ENCODE data around the gene PRICKLE4.
"Not testable (repeated sequence)": the region's sequence is repeated elsewhere in the genome, so short reads cannot be mapped to it uniquely, and the experiment has no call there.

PRICKLE4 gene

DNA sequence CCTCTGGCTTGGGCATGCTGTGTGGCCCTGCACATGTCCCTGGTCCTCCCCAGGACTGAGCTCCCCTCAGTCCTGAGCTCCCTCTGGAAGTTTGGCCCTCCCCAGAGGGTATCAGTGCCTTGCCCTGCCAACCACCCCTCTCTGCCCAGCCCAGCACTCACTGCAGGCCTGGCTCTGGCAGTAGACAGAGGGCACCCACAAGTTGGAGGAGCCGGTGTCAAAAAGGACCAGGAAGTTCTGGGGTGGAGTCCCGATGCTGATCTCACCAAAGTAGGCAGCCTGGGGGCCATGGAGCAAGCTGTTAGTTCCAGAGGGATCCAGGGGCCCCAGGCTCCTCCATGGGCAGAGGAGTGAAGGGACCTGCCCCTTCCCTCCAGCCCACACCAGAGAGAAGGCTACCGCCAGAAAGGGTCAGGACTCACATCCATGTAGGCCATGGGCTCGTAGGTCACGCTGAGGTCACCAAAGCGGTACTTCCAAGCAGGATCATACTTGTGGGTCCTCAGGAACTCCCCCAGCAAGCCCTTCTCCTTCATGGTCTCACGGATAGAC, 36.3 kb upstream of the PRICKLE4 start:
- DNase-seq (ENCODE audit: low read depth in 4 of 4, low spot score in 1 of 4), result no peak

DNA sequence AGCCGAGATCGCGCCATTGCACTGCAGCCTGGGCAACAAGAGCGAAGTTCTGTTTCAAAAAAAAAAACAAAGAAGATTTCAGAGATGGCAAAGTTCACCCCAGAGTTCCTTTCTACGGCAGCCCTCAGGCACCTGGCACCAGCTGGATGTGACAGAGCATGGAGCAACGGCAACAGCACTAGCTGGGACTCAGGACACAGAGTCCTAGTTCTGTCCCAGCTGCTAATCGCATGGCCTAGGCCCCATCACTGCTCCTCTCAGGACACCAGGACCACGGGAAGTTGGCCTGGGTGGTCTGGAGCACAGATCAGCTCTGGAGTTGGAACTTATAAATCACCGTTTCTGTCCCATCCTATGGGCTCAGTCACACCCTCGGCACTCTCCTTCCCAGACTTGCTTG, 34.5 kb upstream of the PRICKLE4 start:
- DNase-seq (ENCODE audit: low read depth in 4 of 4, low spot score in 1 of 4), result no peak

DNA sequence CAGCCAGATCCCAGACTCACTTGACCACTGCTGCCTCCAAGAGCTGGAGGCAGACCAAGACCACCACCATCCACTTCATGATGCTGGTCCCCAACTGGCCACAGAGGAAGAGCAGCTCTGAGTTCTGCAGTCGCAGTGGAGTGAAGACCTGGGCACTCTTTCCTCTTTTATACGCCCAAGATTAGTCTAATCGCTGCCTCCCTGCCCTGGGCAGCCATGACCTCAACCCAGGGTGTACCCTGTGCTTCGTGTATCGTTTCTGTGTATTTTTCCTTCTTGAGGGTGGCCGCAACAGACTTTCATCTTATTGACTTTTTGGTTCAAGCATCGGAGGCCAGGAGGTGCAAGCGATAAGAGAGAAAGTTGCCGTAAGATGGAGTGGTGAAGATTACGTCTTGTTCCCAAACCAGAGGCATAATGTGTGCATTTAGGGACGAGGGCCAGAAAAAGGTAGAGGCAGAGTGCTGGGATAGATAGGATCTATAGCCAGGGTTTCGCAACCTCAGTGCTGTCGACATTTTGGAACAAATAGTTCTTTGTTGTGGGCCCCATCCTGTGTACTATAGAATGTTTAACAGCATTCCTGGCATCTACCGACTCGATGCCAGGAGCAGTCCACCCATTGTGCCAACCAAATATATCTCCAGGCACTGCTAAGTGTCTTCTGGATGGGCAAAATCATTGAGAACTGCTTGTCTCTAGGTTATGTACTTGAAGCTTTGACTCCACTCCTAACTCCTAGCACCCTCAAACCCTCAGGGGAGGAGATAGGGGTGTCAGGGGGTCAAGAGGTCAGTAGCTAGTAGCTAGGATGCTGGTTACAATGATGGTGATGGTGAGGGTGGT, 33.1 kb upstream of the PRICKLE4 start, which contains the start of gene PGC:
Gene PGC (minus strand): TSS at position 142 of the 846 bp plus-strand sequence. CDS start 63 bp downstream, at position 79.
- no peak for DNase-seq (ENCODE audit: low read depth in 4 of 4, low spot score in 1 of 4)

DNA sequence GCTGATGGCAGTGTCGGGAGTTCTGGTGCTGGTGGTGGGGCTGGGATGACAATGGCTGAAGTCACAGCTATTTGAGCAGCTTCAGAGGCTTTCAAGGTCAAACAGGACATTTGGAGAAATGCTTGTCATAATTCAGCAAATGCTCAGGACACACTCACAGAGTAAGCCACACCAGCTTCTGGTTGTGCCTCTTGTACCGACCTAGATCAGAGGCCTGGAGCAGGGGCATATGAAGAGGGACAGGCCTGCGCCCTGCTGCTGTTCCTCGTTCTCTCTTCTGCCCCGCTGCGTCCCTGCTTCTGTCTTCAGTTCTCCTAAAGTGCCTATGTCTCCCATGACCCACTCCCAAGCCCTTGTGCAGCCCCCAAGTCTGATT, 32.5 kb upstream of the PRICKLE4 start:
- no peak for DNase-seq (ENCODE audit: low read depth in 4 of 4, low spot score in 1 of 4)

DNA sequence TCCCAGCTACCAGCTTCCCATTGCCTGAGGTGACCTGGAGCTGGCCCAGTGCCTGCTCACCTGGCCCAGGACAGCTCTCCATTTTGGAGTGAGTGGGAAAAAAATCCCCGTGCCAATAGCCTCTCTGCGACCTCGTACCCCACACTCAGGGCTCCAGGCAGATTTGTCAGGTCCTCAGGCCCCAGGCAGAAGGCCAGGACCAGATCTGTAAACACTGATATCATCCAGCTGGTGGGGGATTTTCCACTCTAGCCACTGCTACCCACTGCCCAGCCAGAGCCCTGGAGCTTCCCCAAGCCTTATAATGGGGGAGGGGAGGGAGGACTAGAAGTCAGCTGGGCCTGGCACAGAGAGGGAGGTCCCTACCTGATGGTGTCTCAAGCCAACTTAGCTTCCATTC, 32.0 kb upstream of the PRICKLE4 start:
- no peak for DNase-seq (ENCODE audit: low read depth in 4 of 4, low spot score in 1 of 4)

DNA sequence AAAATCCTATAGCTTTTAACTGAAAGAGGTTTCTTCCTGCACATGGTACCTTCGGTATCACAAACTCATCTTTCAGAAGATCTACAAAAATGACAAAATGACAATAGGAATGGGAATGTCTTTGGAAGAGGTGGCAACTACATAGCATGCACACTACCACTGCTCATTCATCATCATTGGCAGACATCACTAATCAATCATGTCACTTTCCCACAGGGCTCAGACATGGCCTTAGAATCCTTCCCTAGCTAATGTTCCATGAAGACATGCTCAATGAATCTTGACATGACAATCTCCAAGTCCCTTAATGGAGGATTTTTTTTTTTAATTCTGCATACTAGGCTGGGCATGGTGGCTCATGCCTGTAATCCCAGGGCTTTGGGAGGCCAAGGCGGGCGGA, 30.2 kb upstream of the PRICKLE4 start:
- DNase-seq (ENCODE audit: low read depth in 4 of 4, low spot score in 1 of 4), result no peak

DNA sequence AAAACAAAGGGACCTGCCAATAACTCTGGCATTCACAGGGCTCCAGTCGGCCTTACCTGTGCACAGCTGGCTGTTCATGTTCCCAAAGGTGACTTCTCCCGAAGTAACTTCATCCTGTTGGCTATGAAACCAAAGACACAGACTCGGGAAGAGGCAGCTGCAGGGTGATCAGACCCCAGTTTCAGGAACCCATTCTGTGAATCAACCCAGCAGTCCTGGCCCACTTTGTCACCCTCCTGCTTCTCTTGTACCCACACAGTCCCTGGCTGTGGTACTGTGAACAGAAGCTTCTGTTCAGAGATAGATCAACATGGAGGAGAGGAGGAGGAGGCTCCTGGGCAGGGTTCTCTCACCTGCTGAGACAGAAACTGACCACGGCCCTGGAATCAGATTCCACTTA, 24.7 kb upstream of the PRICKLE4 start:
- DNase-seq (ENCODE audit: low read depth in 4 of 4, low spot score in 1 of 4), result no peak

DNA sequence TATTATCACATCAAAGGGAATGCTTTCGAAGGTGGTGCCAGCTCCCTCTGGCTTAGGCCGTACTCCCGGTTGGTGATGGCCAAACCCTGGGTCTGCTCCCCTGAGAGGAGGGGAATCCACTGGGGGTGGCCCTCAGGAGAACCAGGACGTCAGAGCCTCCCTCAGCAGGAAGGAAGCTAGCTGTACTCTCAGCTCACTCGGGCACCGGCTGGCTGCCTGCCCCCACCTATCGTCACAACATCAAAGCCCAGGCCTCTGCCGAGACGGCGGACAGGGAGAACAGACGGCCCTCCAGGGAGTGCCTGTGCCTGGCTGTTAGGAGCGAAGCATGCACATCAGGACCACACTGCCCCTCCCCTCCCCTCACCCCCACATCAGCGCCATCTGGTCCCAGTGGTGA, 24.2 kb upstream of the PRICKLE4 start:
- DNase-seq (ENCODE audit: low read depth in 4 of 4, low spot score in 1 of 4), result no peak

DNA sequence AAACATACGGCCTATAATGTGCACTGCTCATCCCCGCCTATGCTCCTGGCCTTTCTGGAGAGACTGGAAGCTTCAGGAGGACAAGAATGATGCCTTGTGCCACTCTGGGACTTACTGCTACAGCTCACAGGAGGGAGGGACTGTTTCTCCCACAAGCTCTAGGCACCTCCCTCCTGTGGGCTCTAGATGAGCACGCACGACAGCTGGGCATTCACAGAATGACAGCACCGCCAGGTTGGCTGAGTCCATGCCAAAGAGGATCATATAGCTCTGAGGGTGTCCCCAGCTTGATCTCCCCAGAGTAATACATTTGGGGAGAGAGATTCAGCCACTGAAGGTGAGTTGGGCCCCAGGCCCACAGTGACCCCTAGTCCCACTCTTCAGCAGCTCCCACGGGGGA, 23.3 kb upstream of the PRICKLE4 start:
- DNase-seq (ENCODE audit: low read depth in 4 of 4, low spot score in 1 of 4), result no peak

DNA sequence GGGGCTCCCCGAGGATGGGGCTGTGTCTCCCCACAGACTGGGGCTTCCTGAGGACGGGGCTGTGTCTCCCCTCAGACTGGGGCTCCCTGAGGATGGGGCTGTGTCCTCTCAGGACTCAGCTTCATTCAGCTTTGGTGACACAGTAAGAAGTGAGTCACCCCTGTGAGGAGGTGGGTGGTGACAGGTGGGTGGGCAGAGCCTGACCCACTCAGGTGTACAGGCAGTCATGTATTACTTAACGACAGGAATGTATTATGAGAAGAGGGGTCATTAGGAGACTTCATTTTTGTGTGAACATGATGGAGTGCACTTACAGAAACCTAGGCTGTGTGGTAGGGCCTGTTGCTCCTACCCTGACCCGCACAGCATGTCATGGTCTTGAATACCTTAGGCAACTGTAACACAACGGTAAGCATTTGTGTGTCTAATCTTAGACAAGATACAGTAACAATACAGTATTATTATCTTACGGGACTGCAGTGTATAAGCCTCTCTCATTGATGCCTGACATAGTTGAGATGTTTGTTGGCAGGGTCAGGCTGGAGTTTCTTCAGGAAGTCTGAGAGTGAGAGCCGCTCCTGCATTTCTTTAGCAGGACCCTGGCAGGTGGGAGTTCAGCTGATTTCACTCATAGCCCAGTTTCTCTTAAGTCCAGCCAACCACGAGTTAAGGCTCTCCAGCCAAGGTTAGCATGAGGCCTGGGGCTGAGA, 22.5 kb upstream of the PRICKLE4 start:
- DNase-seq (ENCODE audit: low read depth in 4 of 4, low spot score in 1 of 4), result no peak

DNA sequence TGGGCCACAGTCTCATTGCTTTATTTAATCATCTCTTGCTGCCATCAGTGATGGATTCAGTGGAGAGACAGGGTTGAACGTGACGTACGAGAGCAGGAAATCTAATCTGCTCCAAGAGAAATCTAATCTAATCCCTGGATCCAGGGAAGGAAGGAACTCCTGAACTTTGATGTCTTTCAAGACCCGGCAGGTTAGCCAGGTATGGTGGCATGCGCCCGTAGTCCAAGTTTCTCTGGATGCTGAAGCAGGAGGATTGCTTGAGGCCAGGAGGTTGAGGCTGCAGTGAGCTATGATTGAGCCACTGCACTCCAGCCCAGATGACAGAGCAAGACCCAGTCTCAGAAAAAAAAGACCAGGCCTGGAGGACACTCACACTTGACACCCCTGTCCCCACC, 21.9 kb upstream of the PRICKLE4 start:
- no peak for DNase-seq (ENCODE audit: low read depth in 4 of 4, low spot score in 1 of 4)

DNA sequence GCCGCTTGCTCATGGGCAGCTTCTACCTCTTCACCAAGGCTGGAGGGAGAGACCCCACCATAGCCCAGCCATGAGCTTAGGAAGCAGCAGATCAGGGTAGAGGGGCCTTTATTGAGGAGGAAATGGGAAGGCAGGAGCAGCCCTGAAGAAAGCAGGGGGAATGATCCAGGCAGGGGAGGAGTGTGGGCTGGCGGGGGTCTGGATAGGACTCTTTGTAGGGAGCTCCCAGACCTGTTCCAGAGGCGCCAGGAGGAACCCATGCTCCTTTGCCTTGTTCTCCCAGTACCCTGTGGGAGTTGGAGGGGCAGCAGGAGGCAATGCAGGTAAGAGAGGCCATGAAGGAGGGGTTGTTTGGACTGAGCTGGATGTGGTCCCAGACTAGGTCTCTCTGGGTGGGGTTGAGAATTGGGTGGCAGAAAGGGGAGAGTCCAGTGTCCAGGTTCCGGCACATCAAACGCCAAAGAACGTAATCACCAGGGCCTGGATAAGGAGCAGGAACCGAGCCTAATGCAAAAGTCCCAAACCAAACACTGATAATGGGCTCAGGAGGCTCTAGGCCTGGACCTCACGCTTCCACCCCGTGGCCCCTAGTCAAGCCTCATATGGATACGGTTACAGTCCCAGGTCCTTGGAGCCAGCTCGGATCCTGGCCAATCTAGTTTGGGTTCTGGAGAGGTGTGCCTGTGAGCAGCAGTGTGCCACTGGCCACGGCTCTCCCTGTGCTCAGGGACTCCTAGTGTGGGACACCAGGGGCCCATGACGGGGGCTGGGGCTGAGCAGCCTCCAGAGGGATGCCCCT, 21.3 kb upstream of the PRICKLE4 start:
- no peak for DNase-seq (ENCODE audit: low read depth in 4 of 4, low spot score in 1 of 4)

DNA sequence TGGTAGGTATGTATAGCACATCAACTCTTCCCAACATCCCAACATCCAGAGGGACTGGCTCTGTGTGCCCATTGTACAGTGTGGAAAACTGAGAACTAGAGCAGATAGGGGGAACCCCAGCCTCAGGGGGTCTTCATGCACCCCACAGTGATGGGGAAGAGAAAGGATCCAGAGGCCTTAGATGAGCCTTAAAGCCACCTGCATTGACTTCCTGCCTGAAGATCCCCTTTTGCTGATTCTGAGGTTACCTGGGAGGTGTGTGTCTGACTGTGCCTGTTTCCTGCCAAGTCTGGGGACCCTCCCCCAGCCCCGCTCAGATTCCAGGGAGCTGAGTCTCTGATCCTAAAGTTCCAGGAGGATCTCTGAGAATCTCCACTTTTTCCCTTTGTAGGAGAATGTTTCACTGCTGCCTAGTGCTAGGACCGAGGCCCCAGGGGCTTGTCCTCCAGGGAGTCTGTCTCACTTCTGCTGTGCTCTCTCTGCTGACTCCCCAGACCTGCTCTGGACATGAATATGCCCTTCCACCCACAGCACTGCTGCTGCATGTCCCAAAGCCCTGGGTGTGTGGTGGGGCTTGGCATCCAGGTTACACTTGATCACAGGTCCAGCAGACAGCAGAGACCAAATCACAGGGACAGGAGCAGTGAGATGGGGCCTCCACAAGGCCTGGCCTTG, 20.5 kb upstream of the PRICKLE4 start:
- no peak for DNase-seq (ENCODE audit: low read depth in 4 of 4, low spot score in 1 of 4)

DNA sequence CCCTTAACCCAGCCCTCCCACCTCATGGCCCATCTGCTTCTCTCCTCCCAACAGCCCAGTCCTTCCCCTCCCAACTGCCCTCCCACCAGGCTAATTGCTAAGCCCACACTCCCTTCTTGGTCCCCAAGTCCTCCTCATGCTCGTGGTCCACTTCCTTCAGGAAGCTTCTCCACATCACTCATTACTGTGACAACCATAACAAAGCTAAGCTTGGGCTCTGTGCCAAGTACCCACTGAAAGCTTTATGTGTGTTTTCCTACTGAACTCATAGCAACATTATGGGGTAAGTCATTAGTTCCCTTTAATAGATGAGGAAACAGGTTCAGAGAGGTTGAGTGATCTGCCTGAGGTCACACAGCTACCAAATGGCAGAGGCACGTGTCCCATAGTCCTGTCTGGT, 17.1 kb upstream of the PRICKLE4 start:
- no peak for DNase-seq (ENCODE audit: low read depth in 4 of 4, low spot score in 1 of 4)

DNA sequence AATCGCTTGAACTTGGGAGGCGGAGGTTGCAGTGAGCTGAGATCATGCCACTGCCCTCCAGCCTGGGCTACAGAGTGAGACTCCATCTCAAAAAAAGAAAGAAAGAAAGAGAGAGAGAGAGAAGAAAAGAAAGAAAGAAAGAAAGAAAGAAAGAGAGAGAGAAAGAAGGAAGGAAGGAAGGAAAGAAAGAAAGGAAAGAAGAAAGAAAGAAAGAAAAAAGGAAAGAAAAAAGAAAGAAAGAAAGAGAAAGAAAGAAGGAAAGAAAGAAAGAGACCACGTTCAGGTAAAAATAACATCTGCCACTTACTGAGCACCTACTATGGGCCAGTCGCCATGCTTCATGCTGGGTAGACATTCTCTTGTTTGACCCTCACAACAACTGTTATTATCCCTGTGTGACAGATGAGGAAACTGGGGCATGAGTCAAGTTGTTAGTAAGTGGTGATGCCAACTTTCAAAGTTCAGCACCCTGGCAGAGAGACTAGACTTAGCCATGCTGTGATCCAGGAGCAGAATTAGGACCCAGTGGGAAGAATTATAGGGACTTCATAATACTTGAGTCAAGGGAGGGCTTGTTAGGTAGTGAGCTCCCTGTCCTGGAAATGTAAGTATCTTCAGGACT, 14.4 kb upstream of the PRICKLE4 start:
- not testable (repeated sequence) for DNase-seq (ENCODE audit: low read depth in 4 of 4, low spot score in 1 of 4)

DNA sequence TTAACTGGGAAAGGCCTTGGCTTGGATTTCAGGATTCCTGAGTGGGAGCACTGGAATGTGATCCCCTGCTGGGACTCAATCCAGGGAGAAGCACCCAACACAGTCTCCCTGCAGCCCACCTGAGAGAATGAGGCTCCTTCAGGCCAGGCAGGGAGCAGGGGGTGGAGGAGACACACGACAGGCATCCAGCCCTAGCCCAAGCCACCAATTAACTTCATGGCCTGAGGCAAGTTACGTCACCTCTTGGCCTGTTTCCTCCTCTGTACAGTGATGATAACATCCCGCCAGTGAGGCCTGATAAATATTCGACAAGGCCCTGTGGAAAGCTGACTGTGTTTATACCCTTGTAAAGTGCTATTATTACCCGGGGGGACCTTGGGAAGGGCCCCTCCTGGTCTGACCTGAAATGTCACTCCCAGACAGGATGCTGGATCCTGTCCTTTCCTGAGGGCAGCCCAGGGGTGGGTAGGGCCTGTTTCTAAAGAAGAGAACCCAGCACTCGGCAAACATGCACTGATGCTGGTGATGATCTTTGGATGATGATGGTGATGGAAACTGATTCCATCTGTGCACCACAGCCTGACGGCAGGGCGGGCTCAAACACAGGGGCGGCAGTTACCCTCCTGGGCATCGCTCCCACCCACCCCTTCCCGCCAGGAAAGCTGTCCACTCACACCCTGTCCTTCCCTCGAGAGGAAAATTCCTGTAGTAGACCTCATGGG, 13.3 kb upstream of the PRICKLE4 start:
- no peak for DNase-seq (ENCODE audit: low read depth in 4 of 4, low spot score in 1 of 4)

DNA sequence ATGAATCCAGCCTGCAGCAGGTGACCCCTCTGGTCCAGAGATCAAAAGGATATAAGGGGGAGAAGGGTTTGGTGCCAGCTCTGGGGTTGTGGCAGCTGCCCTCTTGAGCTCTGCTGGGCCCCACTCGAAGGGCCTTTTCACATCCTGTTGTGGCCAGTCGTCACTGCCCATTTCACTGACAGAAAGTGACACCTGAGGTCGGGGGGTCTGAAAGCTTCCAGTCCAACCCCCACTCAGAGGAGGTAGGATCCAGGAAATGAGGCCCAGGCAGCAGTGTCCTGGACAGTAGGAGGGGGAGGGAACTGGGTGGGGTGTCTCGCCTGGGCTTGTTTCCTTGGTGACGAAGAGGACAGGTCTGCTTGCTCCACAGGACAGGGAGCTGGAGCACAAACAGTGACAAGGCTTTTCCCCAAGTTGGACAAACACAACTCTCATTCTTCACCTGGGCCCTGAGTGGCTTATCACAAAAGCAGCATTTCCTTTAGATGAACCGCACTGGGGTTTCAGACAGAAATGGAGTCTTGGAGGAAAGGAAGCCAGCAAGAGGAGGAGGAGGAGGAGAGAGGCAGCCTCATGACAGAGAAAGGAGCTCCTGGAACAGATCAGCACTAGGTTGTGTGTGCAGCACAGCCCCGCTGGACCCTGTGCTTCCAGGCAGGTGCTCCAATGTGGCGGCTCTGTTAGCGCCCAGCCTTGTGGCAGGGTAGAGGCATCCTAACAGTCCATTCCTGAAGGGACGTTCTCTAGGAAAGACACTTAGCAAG, 11.9 kb upstream of the PRICKLE4 start:
- DNase-seq (ENCODE audit: low read depth in 4 of 4, low spot score in 1 of 4), result no peak

DNA sequence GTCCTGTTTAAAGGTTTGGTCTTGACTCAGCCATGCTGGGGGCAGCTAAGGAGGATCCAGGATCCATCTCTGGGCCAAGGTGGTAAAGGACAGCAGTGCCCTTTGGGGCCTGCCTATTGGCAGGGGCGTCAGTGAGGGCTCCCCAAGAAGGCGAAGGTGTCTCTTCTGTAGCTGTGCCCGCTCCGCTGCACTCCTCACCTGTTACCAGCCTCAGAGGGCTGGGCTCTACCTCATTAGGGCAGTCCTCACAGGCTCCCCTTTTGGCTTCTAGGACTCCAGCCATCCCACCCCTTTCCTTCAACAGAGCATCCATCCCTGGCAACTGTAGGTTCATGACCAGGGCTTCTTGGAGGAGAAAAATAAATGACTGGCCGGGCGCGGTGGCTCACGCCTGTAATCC, 11.2 kb upstream of the PRICKLE4 start:
- DNase-seq (ENCODE audit: low read depth in 4 of 4, low spot score in 1 of 4), result no peak
